SK-N-SH treated with all-trans-retinoic acid at 6 μM for 48 hours (cell line): ENCODE measurements around the gene SCAF8.

Experiments
- ATAC-seq: fragments of 200-7000 bp; cut with Tn5 transposase; 3 replicates; pipeline ENCODE4 v1.9.1; 2020; ENCODE audit warnings: mild to moderate bottlenecking, moderate library complexity
- ARNTL ChIP-seq: fragments of 450-650 bp; formaldehyde crosslinking; IDR thresholded peaks from 2 replicates; pipeline ENCODE4 v1.5.0; 2020; ENCODE audit warnings: low read depth, mild to moderate bottlenecking, moderate library complexity, borderline replicate concordance
- BACH2 ChIP-seq: fragments of 250-450 bp; sonication (Bioruptor Pico); IDR thresholded peaks from 2 replicates; pipeline ENCODE4 v1.9.0; 2021; ENCODE audit warnings: mild to moderate bottlenecking, borderline replicate concordance
- CSDC2 ChIP-seq: fragments of 250-450 bp; sonication (Bioruptor Pico); IDR thresholded peaks from 2 replicates; pipeline ENCODE4 v1.5.0; 2020; ENCODE audit warnings: mild to moderate bottlenecking, moderate library complexity
- ESRRG ChIP-seq: fragments of 250-450 bp; sonication (Bioruptor Pico); IDR thresholded peaks from 2 replicates; pipeline ENCODE4 v1.6.1; 2021; ENCODE audit warnings: mild to moderate bottlenecking
- GLIS3 ChIP-seq: fragments of 250-450 bp; sonication (Bioruptor Pico); IDR thresholded peaks from 2 replicates; pipeline ENCODE4 v1.5.0; 2020; ENCODE audit warnings: mild to moderate bottlenecking, moderate library complexity
- ISL1 ChIP-seq: fragments of 250-450 bp; sonication (Bioruptor Pico); IDR thresholded peaks from 2 replicates; pipeline ENCODE4 v2.1.2; 2022; ENCODE audit warnings: mild to moderate bottlenecking, moderate library complexity
- OSR1 ChIP-seq: fragments of 250-450 bp; sonication (Bioruptor Pico); IDR thresholded peaks from 2 replicates; pipeline ENCODE4 v1.8.0; 2022; ENCODE audit warnings: moderate library complexity, mild to moderate bottlenecking, inconsistent platforms
- PPARA ChIP-seq: fragments of 250-450 bp; sonication (Bioruptor Pico); IDR thresholded peaks from 2 replicates; pipeline ENCODE4 v1.5.0; 2020; ENCODE audit warnings: mild to moderate bottlenecking, borderline replicate concordance
- RARB ChIP-seq: fragments of 250-450 bp; sonication (Bioruptor Pico); IDR thresholded peaks from 2 replicates; pipeline ENCODE4 v1.8.0; 2021; ENCODE audit warnings: mild to moderate bottlenecking, moderate library complexity
- SNAI2 ChIP-seq: fragments of 250-450 bp; sonication (Bioruptor Pico); IDR thresholded peaks from 2 replicates; pipeline ENCODE4 v1.5.0; 2020; ENCODE audit warnings: mild to moderate bottlenecking, moderate library complexity
- TCF4 ChIP-seq: fragments of 250-450 bp; sonication (Bioruptor Pico); IDR thresholded peaks from 2 replicates; pipeline ENCODE4 v1.8.0; 2021; ENCODE audit warnings: mild to moderate bottlenecking, moderate library complexity, borderline replicate concordance
- TOX ChIP-seq: fragments of 250-450 bp; sonication (Bioruptor Pico); IDR thresholded peaks from 2 replicates; pipeline ENCODE4 v1.8.0; 2021; ENCODE audit warnings: mild to moderate bottlenecking, moderate library complexity, borderline replicate concordance
- ZC3H10 ChIP-seq: fragments of 250-450 bp; sonication (Bioruptor Pico); IDR thresholded peaks from 2 replicates; pipeline ENCODE4 v1.5.1; 2021; ENCODE audit warnings: mild to moderate bottlenecking, moderate library complexity
- ZFP3 ChIP-seq: fragments of 250-450 bp; sonication (Bioruptor Pico); IDR thresholded peaks from 2 replicates; pipeline ENCODE4 v1.5.0; 2020; ENCODE audit warnings: mild to moderate bottlenecking, moderate library complexity
- ZNF565 ChIP-seq: fragments of 450-650 bp; formaldehyde crosslinking; conservative IDR thresholded peaks from 2 replicates; pipeline ENCODE4 v1.5.0; 2020; ENCODE audit warnings: low read depth, mild to moderate bottlenecking, moderate library complexity
- ZNF70 ChIP-seq: fragments of 450-650 bp; formaldehyde crosslinking; IDR thresholded peaks from 2 replicates; pipeline ENCODE4 v1.5.0; 2020; ENCODE audit warnings: mild to moderate bottlenecking, moderate library complexity
- ZNF8 ChIP-seq: fragments of 450-650 bp; formaldehyde crosslinking; IDR thresholded peaks from 2 replicates; pipeline ENCODE4 v1.5.0; 2020; ENCODE audit warnings: mild to moderate bottlenecking, moderate library complexity
- TF ChIP-seq, protein P1 (sequence below): fragments of 250-450 bp; sonication (Bioruptor Pico); IDR thresholded peaks from 2 replicates; pipeline ENCODE4 v1.8.0; 2021; ENCODE audit warnings: low read depth, mild to moderate bottlenecking, moderate library complexity, borderline replicate concordance
- TF ChIP-seq, protein P2 (sequence below): fragments of 250-450 bp; sonication (Bioruptor Pico); IDR thresholded peaks from 2 replicates; pipeline ENCODE4 v1.5.1; 2021; ENCODE audit warnings: mild to moderate bottlenecking, moderate library complexity
- TF ChIP-seq, protein P3 (sequence below): fragments of 250-450 bp; sonication (Bioruptor Pico); IDR thresholded peaks from 2 replicates; pipeline ENCODE4 v1.5.0; 2020; ENCODE audit warnings: mild to moderate bottlenecking, moderate library complexity
- TF ChIP-seq, protein P4 (sequence below): fragments of 250-450 bp; sonication (Bioruptor Pico); IDR thresholded peaks from 2 replicates; pipeline ENCODE4 v1.8.0; 2020; ENCODE audit warnings: mild to moderate bottlenecking, moderate library complexity, borderline replicate concordance

The SCAF8 gene

DNA sequence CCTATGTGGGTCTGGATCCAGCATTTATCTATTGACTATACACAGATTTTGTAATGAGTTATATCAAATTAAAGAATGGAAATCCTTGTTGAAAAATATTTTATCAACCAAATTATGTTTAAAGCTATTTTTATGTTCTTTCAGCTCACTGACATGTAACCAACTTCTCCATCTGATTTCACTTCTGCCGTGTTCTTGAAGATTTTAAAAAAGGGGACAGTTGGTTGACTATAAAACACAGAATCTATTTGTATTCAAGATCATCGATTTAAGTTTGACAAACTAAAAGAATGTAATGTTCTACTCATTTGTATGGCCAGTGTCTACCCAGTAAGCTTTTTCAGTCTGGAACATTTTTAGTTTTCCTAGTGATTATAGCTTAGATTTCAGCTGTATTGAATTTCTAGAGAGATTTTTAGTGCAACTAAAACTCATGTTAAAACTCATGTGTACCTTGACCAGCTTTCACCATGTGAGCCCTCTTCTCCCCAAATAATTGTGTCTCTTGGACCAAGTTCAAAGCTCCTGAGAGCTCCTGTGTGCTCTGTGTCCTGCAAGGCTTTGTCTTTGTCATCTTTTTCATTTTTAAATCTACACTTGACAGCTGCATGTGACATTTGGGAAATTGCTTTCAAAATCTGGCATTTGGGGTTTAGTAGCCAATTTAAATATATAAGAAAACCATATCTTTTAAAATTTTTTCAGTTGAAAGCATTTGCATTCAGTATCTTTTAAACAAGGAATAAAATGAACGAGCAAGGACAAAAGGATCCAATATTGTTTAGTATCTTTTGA is 143.5 kb downstream of the SCAF8 start:
- TF ChIP-seq GLIS3 (CRISPR knock-in tag): no peak
- no peak for TF ChIP-seq ZC3H10
- TF ChIP-seq TOX: no peak
- no peak for TF ChIP-seq ISL1 (CRISPR knock-in tag)
- TF ChIP-seq RARB: no peak
- TF ChIP-seq SNAI2 (CRISPR knock-in tag): no peak
- no peak for TF ChIP-seq ZNF8 (CRISPR knock-in tag)
- TF ChIP-seq CSDC2 (CRISPR knock-in tag): no peak
- no peak for TF ChIP-seq ARNTL
- no peak for TF ChIP-seq OSR1 (CRISPR knock-in tag)
- TF ChIP-seq, protein P1, sequence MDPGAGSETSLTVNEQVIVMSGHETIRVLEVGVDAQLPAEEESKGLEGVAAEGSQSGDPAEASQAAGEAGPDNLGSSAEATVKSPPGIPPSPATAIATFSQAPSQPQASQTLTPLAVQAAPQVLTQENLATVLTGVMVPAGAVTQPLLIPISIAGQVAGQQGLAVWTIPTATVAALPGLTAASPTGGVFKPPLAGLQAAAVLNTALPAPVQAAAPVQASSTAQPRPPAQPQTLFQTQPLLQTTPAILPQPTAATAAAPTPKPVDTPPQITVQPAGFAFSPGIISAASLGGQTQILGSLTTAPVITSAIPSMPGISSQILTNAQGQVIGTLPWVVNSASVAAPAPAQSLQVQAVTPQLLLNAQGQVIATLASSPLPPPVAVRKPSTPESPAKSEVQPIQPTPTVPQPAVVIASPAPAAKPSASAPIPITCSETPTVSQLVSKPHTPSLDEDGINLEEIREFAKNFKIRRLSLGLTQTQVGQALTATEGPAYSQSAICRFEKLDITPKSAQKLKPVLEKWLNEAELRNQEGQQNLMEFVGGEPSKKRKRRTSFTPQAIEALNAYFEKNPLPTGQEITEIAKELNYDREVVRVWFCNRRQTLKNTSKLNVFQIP: no peak
- TF ChIP-seq ESRRG: no peak
- no peak for TF ChIP-seq TCF4 (CRISPR knock-in tag)
- TF ChIP-seq, protein P2, sequence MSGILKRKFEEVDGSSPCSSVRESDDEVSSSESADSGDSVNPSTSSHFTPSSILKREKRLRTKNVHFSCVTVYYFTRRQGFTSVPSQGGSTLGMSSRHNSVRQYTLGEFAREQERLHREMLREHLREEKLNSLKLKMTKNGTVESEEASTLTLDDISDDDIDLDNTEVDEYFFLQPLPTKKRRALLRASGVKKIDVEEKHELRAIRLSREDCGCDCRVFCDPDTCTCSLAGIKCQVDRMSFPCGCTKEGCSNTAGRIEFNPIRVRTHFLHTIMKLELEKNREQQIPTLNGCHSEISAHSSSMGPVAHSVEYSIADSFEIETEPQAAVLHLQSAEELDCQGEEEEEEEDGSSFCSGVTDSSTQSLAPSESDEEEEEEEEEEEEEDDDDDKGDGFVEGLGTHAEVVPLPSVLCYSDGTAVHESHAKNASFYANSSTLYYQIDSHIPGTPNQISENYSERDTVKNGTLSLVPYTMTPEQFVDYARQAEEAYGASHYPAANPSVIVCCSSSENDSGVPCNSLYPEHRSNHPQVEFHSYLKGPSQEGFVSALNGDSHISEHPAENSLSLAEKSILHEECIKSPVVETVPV (CRISPR knock-in tag): no peak
- no peak for TF ChIP-seq ZFP3 (CRISPR knock-in tag)
- TF ChIP-seq, protein P3, sequence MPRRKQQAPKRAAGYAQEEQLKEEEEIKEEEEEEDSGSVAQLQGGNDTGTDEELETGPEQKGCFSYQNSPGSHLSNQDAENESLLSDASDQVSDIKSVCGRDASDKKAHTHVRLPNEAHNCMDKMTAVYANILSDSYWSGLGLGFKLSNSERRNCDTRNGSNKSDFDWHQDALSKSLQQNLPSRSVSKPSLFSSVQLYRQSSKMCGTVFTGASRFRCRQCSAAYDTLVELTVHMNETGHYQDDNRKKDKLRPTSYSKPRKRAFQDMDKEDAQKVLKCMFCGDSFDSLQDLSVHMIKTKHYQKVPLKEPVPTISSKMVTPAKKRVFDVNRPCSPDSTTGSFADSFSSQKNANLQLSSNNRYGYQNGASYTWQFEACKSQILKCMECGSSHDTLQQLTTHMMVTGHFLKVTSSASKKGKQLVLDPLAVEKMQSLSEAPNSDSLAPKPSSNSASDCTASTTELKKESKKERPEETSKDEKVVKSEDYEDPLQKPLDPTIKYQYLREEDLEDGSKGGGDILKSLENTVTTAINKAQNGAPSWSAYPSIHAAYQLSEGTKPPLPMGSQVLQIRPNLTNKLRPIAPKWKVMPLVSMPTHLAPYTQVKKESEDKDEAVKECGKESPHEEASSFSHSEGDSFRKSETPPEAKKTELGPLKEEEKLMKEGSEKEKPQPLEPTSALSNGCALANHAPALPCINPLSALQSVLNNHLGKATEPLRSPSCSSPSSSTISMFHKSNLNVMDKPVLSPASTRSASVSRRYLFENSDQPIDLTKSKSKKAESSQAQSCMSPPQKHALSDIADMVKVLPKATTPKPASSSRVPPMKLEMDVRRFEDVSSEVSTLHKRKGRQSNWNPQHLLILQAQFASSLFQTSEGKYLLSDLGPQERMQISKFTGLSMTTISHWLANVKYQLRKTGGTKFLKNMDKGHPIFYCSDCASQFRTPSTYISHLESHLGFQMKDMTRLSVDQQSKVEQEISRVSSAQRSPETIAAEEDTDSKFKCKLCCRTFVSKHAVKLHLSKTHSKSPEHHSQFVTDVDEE (CRISPR knock-in tag): no peak
- TF ChIP-seq PPARA (CRISPR knock-in tag): no peak
- no peak for TF ChIP-seq BACH2 (CRISPR knock-in tag)
- ATAC-seq: no peak

DNA sequence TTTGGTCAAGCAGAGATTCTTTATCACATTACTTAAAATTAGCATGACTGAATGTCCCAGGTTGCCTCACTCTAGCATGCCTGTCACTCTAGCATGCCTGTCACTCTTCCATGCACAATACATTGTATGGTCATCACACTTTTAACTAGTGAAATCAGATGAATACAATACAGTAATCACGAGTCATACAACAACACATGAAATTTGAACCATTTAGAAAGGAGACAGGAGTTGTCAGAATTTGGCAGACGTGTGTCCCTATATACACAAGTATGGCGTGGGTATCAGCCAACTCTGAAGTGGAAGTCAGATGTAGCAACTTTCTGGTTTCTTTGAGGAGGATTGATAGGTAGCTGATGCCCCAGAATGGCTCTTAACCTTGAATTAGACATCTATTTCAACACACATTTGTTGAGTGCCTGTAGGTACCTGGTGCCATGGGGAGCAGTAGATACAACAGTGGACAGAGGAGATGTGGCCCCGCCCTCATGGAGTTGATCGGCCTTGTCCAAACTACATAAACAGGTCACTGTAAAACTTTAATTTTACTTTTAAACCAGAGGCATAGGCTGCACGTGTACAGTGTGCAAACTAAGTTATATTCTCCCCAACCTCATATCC is 145.8 kb downstream of the SCAF8 start:
- peak; percentile 21; the same call in 2 of the 3 replicates for ATAC-seq
- no peak for TF ChIP-seq TCF4 (CRISPR knock-in tag)
- TF ChIP-seq, protein P3 (CRISPR knock-in tag): no peak
- TF ChIP-seq RARB: no peak
- TF ChIP-seq SNAI2 (CRISPR knock-in tag): no peak

DNA sequence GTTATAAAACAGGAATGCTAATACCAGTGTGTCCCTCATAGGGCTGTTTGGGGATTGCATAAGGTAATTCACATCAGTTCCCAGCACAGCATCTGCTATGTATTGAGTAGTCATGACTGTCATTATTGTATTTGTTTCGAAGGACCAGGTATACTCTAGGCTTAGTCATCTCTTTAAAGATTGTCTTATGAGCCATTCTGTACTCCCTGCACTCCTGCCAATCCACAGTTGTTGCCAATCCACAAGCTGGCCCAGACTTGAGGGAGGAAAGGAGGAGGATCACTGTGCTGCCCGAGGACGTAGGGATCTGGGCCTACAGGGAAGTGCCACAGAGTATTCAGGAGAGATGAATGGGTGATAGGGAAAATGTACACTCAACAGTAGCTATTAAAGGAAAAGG is 148.9 kb downstream of the SCAF8 start:
- ATAC-seq: peak; percentile 44
- TF ChIP-seq, protein P1: no peak
- no peak for TF ChIP-seq GLIS3 (CRISPR knock-in tag)
- no peak for TF ChIP-seq ESRRG
- no peak for TF ChIP-seq ISL1 (CRISPR knock-in tag)
- no peak for TF ChIP-seq ZNF70
- TF ChIP-seq, protein P4, sequence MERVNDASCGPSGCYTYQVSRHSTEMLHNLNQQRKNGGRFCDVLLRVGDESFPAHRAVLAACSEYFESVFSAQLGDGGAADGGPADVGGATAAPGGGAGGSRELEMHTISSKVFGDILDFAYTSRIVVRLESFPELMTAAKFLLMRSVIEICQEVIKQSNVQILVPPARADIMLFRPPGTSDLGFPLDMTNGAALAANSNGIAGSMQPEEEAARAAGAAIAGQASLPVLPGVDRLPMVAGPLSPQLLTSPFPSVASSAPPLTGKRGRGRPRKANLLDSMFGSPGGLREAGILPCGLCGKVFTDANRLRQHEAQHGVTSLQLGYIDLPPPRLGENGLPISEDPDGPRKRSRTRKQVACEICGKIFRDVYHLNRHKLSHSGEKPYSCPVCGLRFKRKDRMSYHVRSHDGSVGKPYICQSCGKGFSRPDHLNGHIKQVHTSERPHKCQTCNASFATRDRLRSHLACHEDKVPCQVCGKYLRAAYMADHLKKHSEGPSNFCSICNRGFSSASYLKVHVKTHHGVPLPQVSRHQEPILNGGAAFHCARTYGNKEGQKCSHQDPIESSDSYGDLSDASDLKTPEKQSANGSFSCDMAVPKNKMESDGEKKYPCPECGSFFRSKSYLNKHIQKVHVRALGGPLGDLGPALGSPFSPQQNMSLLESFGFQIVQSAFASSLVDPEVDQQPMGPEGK (CRISPR knock-in tag): no peak
- no peak for TF ChIP-seq ZNF565
- no peak for TF ChIP-seq ARNTL
- TF ChIP-seq CSDC2 (CRISPR knock-in tag): no peak
- TF ChIP-seq ZFP3 (CRISPR knock-in tag): no peak
- TF ChIP-seq TOX: no peak
